ENCODE measurements around the gene PCCA. TPM values are rescaled to one million over a fixed set of nuclear protein-coding genes. Genes with fewer than 3 reads are reported as not detected.

Gene PCCA
- total and polyA plus RNA-seq, 2 donors (not counting 1 experiment from before 2014, with no cell fraction given), result 11.2 to 73.0 TPM

DNA sequence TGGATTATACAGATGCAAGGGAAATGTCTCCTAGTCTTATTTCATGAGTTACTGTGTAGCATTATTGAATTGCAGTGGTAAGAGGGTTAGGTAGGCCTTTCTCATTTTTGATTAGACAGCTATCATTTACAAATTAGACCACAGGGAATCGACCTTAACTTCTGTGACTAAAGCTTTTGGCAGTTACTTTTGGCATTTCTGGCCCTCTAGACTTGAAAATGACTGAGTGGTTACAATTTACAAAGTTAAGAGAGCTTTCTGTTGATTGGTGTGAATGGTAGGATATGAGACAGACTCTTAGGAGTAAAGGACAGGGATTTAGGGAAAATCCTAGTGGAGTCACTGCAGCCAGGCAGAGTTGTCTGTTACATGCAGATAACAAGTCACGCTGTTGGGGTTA lies 413.6 kb downstream of the PCCA start:
- Histone ChIP-seq H3K9ac (ENCODE audit: insufficient read depth, low read length) (no peak overlapping the region), H3K4me2 (ENCODE audit: extremely low read depth, insufficient read depth, low read length) (no peak overlapping the region), H3K4me1 (ENCODE audit: control insufficient read depth, extremely low read depth, insufficient read depth, low read length) (no peaks in the 10 kb centered on the region), H3K4me3 (replicated peaks in 1 of 4; ENCODE audit: control extremely low read depth in 1 of 4, insufficient read depth in 1 of 4, low read depth in 3 of 4, low read length in 4 of 4) (no peak overlapping the region), H2AFZ (ENCODE audit: low read length) (no peak overlapping the region), H3K9me3 (ENCODE audit: control insufficient read depth, insufficient read depth, low read depth, low read length) (no peaks in the 10 kb centered on the region), H4K20me1 (ENCODE audit: control insufficient read depth, extremely low read depth, insufficient read depth, low read length) (no peaks in the 10 kb centered on the region), H3K27ac (ENCODE audit: insufficient read depth, low read length) (no peak overlapping the region), H3K36me3 (ENCODE audit: control insufficient read depth, insufficient read depth, low read length) (no peaks in the 10 kb centered on the region), H3K27me3 (ENCODE audit: control insufficient read depth, insufficient read depth, low read length) (no peaks in the 10 kb centered on the region), H3K79me2 (ENCODE audit: control insufficient read depth, insufficient read depth, low read length) (no peaks in the 10 kb centered on the region)
- peak in 1 of 2 donors; percentile 43 for DNase-seq (ENCODE audit: low read depth in 2 of 2)
- TF ChIP-seq, protein P1, sequence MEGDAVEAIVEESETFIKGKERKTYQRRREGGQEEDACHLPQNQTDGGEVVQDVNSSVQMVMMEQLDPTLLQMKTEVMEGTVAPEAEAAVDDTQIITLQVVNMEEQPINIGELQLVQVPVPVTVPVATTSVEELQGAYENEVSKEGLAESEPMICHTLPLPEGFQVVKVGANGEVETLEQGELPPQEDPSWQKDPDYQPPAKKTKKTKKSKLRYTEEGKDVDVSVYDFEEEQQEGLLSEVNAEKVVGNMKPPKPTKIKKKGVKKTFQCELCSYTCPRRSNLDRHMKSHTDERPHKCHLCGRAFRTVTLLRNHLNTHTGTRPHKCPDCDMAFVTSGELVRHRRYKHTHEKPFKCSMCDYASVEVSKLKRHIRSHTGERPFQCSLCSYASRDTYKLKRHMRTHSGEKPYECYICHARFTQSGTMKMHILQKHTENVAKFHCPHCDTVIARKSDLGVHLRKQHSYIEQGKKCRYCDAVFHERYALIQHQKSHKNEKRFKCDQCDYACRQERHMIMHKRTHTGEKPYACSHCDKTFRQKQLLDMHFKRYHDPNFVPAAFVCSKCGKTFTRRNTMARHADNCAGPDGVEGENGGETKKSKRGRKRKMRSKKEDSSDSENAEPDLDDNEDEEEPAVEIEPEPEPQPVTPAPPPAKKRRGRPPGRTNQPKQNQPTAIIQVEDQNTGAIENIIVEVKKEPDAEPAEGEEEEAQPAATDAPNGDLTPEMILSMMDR (conservative IDR thresholded peaks at IDR 0.05 in 1 of 2, IDR thresholded peaks at IDR 0.05 in 1 of 2; ENCODE audit: low read depth in 1 of 2, low read length in 2 of 2), result no peak
- TF ChIP-seq EZH2 (IDR thresholded peaks at IDR 0.05; ENCODE audit: low read length, missing control alignments), result no peak

DNA sequence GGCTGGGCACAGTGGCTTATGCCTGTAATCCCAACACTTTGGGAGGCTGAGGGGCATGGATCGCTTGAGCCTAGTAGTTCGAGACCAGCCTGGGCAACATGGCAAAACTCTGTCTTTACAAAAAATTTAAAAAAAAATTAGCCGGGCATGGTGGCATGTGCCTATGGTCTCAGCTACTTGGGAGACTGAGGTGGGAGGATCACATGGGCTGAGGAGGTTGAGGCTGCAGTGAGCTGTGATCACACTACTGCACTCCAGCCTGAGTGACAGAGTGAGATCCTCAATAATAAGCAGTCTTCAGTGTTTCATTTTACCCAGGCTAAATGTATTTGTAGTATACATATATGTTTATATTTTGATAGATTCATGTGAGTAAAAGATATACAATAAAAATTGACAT lies 414.7 kb downstream of the PCCA start:
- H3K27me3 ChIP-seq (ENCODE audit: control insufficient read depth, insufficient read depth, low read length), result no peaks in the 10 kb centered on the region
- no peaks in the 10 kb centered on the region for H3K4me1 ChIP-seq (ENCODE audit: control insufficient read depth, extremely low read depth, insufficient read depth, low read length)
- H3K79me2 ChIP-seq (ENCODE audit: control insufficient read depth, insufficient read depth, low read length), result no peaks in the 10 kb centered on the region
- H3K4me3 ChIP-seq (replicated peaks in 1 of 4; ENCODE audit: control extremely low read depth in 1 of 4, insufficient read depth in 1 of 4, low read depth in 3 of 4, low read length in 4 of 4), result no peak overlapping the region
- no peaks in the 10 kb centered on the region for H3K9me3 ChIP-seq (ENCODE audit: control insufficient read depth, insufficient read depth, low read depth, low read length)
- TF ChIP-seq EZH2 (IDR thresholded peaks at IDR 0.05; ENCODE audit: low read length, missing control alignments), result no peak
- TF ChIP-seq, protein P1 (conservative IDR thresholded peaks at IDR 0.05 in 1 of 2, IDR thresholded peaks at IDR 0.05 in 1 of 2; ENCODE audit: low read depth in 1 of 2, low read length in 2 of 2), result no peak
- no peaks in the 10 kb centered on the region for H3K36me3 ChIP-seq (ENCODE audit: control insufficient read depth, insufficient read depth, low read length)
- no peak overlapping the region for H3K27ac ChIP-seq (ENCODE audit: insufficient read depth, low read length)
- no peak overlapping the region for H3K4me2 ChIP-seq (ENCODE audit: extremely low read depth, insufficient read depth, low read length)
- DNase-seq (ENCODE audit: low read depth in 2 of 2), result no peak
- H4K20me1 ChIP-seq (ENCODE audit: control insufficient read depth, extremely low read depth, insufficient read depth, low read length), result no peaks in the 10 kb centered on the region
- no peak overlapping the region for H2AFZ ChIP-seq (ENCODE audit: low read length)
- H3K9ac ChIP-seq (ENCODE audit: insufficient read depth, low read length), result no peak overlapping the region

DNA sequence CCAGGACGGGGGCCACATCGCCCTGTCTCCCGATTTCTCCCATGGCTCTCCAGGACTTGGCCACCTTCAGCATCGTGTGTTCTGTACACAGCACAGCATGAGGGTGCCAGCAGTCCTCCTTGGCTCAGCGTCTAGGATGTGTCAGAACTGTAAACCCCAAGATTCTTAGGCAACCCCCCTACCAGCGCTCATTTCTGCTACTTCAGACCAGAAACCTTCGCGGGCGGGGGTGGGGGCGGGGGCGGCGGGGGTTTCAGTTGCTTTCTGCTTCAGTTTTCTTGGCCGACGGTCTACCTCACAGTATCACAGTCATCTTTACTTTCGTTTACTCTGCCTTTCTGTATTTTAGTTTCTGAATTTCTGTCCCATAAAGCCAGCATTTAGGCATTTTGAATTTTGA lies 417.3 kb downstream of the PCCA start:
- no peak overlapping the region for H3K4me2 ChIP-seq (ENCODE audit: extremely low read depth, insufficient read depth, low read length)
- H3K36me3 ChIP-seq (ENCODE audit: control insufficient read depth, insufficient read depth, low read length), result no peaks in the 10 kb centered on the region
- H2AFZ ChIP-seq (ENCODE audit: low read length), result no peak overlapping the region
- H3K9me3 ChIP-seq (ENCODE audit: control insufficient read depth, insufficient read depth, low read depth, low read length), result no peaks in the 10 kb centered on the region
- TF ChIP-seq EZH2 (IDR thresholded peaks at IDR 0.05; ENCODE audit: low read length, missing control alignments), result no peak
- TF ChIP-seq, protein P1 (conservative IDR thresholded peaks at IDR 0.05 in 1 of 2, IDR thresholded peaks at IDR 0.05 in 1 of 2; ENCODE audit: low read depth in 1 of 2, low read length in 2 of 2), result no peak
- no peaks in the 10 kb centered on the region for H4K20me1 ChIP-seq (ENCODE audit: control insufficient read depth, extremely low read depth, insufficient read depth, low read length)
- no peak overlapping the region for H3K27ac ChIP-seq (ENCODE audit: insufficient read depth, low read length)
- H3K79me2 ChIP-seq (ENCODE audit: control insufficient read depth, insufficient read depth, low read length), result no peaks in the 10 kb centered on the region
- H3K9ac ChIP-seq (ENCODE audit: insufficient read depth, low read length), result no peak overlapping the region
- no peaks in the 10 kb centered on the region for H3K27me3 ChIP-seq (ENCODE audit: control insufficient read depth, insufficient read depth, low read length)
- H3K4me3 ChIP-seq (replicated peaks in 1 of 4; ENCODE audit: control extremely low read depth in 1 of 4, insufficient read depth in 1 of 4, low read depth in 3 of 4, low read length in 4 of 4), result no peak overlapping the region
- DNase-seq (ENCODE audit: low read depth in 2 of 2), result no peak
- H3K4me1 ChIP-seq (ENCODE audit: control insufficient read depth, extremely low read depth, insufficient read depth, low read length), result no peaks in the 10 kb centered on the region
